Panc1 (cell line): ENCODE results near the gene SHISAL2A. TPM values are rescaled to one million over a fixed set of nuclear protein-coding genes. Genes with fewer than 3 reads are reported as not detected.

Experiments
- ATAC-seq: fragments of 200-7000 bp; cut with Tn5 transposase; 2 replicates; pipeline ENCODE4 v1.9.1; 2020; ENCODE audit warnings: mild to moderate bottlenecking, moderate library complexity
- BruUV-seq: library from RNA; stranded (reverse); fragments of 400-500 nt; replicated peaks from 2 replicates; lab custom pipeline; 2021; lab: Mats Ljungman, UMichigan
- CTCF ChIA-PET: fragments of 300-600 bp; sonication (Branson Sonifier 250); formaldehyde crosslinking; loops from one replicate; lab custom pipeline; 2022; ENCODE audit warnings: antibody characterized with exemption; lab: Charles Lee
- POLR2A ChIA-PET: fragments of 300-600 bp; sonication (Branson Sonifier 250); formaldehyde crosslinking; loops from one replicate; lab custom pipeline; 2022; ENCODE audit warnings: antibody characterized with exemption; lab: Charles Lee
- DNase-seq: peaks from one replicate; pipeline ENCODE4 v3.0.0-alpha.2; 2010; ENCODE audit warnings: low read depth, low spot score
- H3K27ac ChIP-seq: 2 replicates; pipeline ENCODE4 v1.5.1; 2011; ENCODE audit warnings: mild to moderate bottlenecking, low read length, inconsistent platforms
- H3K27me3 ChIP-seq: fragments of 200-500 bp; sonication (Bioruptor generic); 2 replicates; pipeline ENCODE4 v1.6.0; 2014; ENCODE audit warnings: low read length, inconsistent platforms; ENCODE audit not compliant: control insufficient read depth, insufficient read depth
- H3K36me3 ChIP-seq: fragments of 200-500 bp; sonication (Bioruptor generic); 2 replicates; pipeline ENCODE4 v1.5.1; 2014; ENCODE audit warnings: inconsistent platforms, mild to moderate bottlenecking, low read length, moderate library complexity; ENCODE audit not compliant: control insufficient read depth, insufficient read depth
- H3K4me1 ChIP-seq: 2 replicates; pipeline ENCODE4 v1.5.1; 2011; ENCODE audit warnings: inconsistent platforms, mild to moderate bottlenecking, low read length, moderate library complexity; ENCODE audit not compliant: control insufficient read depth, insufficient read depth
- H3K4me3 ChIP-seq, 2 experiments: 2 replicates each; pipeline ENCODE4 v1.5.1; 2011 to 2012; ENCODE audit warnings: low read depth in 2 of 2, low read length in 2 of 2, mild to moderate bottlenecking in 2 of 2, inconsistent platforms in 1 of 2, moderate library complexity in 1 of 2
- H3K9me3 ChIP-seq: fragments of 200-500 bp; sonication (Bioruptor generic); 2 replicates; pipeline ENCODE4 v1.5.1; 2014; ENCODE audit warnings: low read depth, mild to moderate bottlenecking, inconsistent platforms, low read length, moderate library complexity; ENCODE audit not compliant: control insufficient read depth, insufficient read depth
- CTCF ChIP-seq: fragments of 450-650 bp; IDR thresholded peaks from 2 replicates; pipeline ENCODE4 v1.5.1; 2017; ENCODE audit warnings: mild to moderate bottlenecking
- POLR2AphosphoS5 ChIP-seq: IDR thresholded peaks from 2 replicates; pipeline ENCODE4 v1.6.1; 2012; ENCODE audit warnings: mild to moderate bottlenecking, low read depth, low read length, moderate library complexity
- REST ChIP-seq, 2 experiments: IDR thresholded peaks; 2 replicates each; pipeline ENCODE4 v1.6.1; 2011 to 2012; ENCODE audit warnings: low read depth in 2 of 2, control low read depth in 1 of 2, low read length in 1 of 2, mild to moderate bottlenecking in 1 of 2, moderate library complexity in 1 of 2; ENCODE audit not compliant: insufficient read depth in 1 of 2
- SIN3A ChIP-seq: IDR thresholded peaks from 2 replicates; pipeline ENCODE4 v1.6.1; 2012; ENCODE audit warnings: low read depth, mild to moderate bottlenecking, low read length, moderate library complexity, borderline replicate concordance; ENCODE audit not compliant: insufficient read depth
- TCF7L2 ChIP-seq: IDR thresholded peaks from 2 replicates; pipeline ENCODE4 v1.6.1; 2011; ENCODE audit warnings: mild to moderate bottlenecking, low read depth, low read length, inconsistent platforms
- in situ Hi-C: cut with HindIII; loops from 2 replicates; pipeline ENCODE4 v1.10.0; 2016; ENCODE audit warnings: low sequenced_read_pairs, low pct_unique_long_range_greater_than_20kb
- intact Hi-C: fragments of 100-400 bp; cut with micrococcal nuclease; formaldehyde crosslinking; loops from one replicate; pipeline ENCODE4 v1.10.0; 2022; ENCODE audit not compliant: unreplicated experiment
- total RNA-seq: library from RNA; stranded (reverse); gene quantifications from one replicate; pipeline ENCODE4 v1.2.1, GENCODE V29; 2021; ENCODE audit not compliant: unreplicated experiment

The SHISAL2A gene
- total RNA-seq, 1 experiment from 2014 or later: 0.23 TPM

- no peak for DNase-seq
- no peak for ATAC-seq
- H3K27me3 ChIP-seq: no peaks in the 10 kb centered on the region
- H3K36me3 ChIP-seq: no peaks in the 10 kb centered on the region
- CTCF ChIA-PET: no interaction called here
- no peak overlapping the region for H3K4me3 ChIP-seq
- POLR2A ChIA-PET: no interaction called here
- in situ Hi-C loops (no loop called here), intact Hi-C loops (no loop called here)
- no peak overlapping the region for H3K27ac ChIP-seq
- TF ChIP-seq REST (IDR thresholded peaks at IDR 0.05; ENCODE audit: insufficient read depth in 1 of 2, low read depth in 2 of 2, low read length in 1 of 2): no peak
- TF ChIP-seq SIN3A: no peak
- no peak for TF ChIP-seq CTCF
- no peak for TF ChIP-seq POLR2AphosphoS5
- TF ChIP-seq TCF7L2: no peak
- no peaks in the 10 kb centered on the region for H3K4me1 ChIP-seq
- no peaks in the 10 kb centered on the region for H3K9me3 ChIP-seq
- no TSS peak for BruUV-seq
These were observed 37.9 kb upstream of the SHISAL2A start for GRCh38 chr1:52595061-52595460.

- Histone ChIP-seq H3K27me3 (no peaks in the 10 kb centered on the region), H3K4me1 (peaks cover 7% of the 10 kb centered on the region; the same call in 1 of the 2 replicates), H3K9me3 (no peaks in the 10 kb centered on the region), H3K27ac (no peak overlapping the region), H3K36me3 (no peaks in the 10 kb centered on the region), H3K4me3 (no peak overlapping the region)
- ChIA-PET POLR2A (no interaction called here), CTCF (interaction anchor here (0.6 kb wide), 1 partner anchor 595 kb away, joined by 5 read pairs; no protein-coding TSS in a partner anchor)
- no TSS peak for BruUV-seq
- in situ Hi-C loops: no loop called here
- ATAC-seq: no peak
- TF ChIP-seq TCF7L2 (no peak), POLR2AphosphoS5 (no peak), CTCF (no peak), SIN3A (no peak), REST (IDR thresholded peaks at IDR 0.05; ENCODE audit: insufficient read depth in 1 of 2, low read depth in 2 of 2, low read length in 1 of 2) (no peak)
- DNase-seq: no peak
- intact Hi-C loops: no loop called here
These were observed 35.1 kb upstream of the SHISAL2A start for GRCh38 chr1:52597912-52598311.
